Effector memory CD4-positive, alpha-beta T cell (primary cell): Measurements from ENCODE around the gene REEP6.
"Not testable (repeated sequence)": the region's sequence is repeated elsewhere in the genome, so short reads cannot be mapped to it uniquely, and the experiment has no call there.

ENCODE experiments used
- DNase-seq, 3 donors: peaks; one replicate each; pipeline ENCODE4 v3.0.0-alpha.2; 2020
- H3K27ac ChIP-seq: 2 replicates; pipeline ENCODE4 v1.7.0; 2013; ENCODE audit warnings: mild to moderate bottlenecking, low read length, moderate library complexity; ENCODE audit not compliant: insufficient read depth, poor library complexity, severe bottlenecking
- H3K27me3 ChIP-seq: replicated peaks from 2 replicates; pipeline ENCODE4 v1.7.0; 2013; ENCODE audit warnings: mild to moderate bottlenecking, low read length; ENCODE audit not compliant: insufficient read depth, control insufficient read depth, poor library complexity, severe bottlenecking
- H3K36me3 ChIP-seq: 2 replicates; pipeline ENCODE4 v1.7.0; 2013; ENCODE audit warnings: mild to moderate bottlenecking, low read length, moderate library complexity; ENCODE audit not compliant: control insufficient read depth, insufficient read depth
- H3K4me1 ChIP-seq: 2 replicates; pipeline ENCODE4 v1.7.0; 2013; ENCODE audit warnings: low read length, mild to moderate bottlenecking; ENCODE audit not compliant: control insufficient read depth, insufficient read depth, poor library complexity, severe bottlenecking
- H3K4me3 ChIP-seq: 2 replicates; pipeline ENCODE4 v1.7.0; 2013; ENCODE audit warnings: low read length, low read depth, mild to moderate bottlenecking; ENCODE audit not compliant: insufficient read depth, poor library complexity, severe bottlenecking
- H3K9me3 ChIP-seq: 2 replicates; pipeline ENCODE4 v1.7.0; 2013; ENCODE audit warnings: mild to moderate bottlenecking, low read length, moderate library complexity; ENCODE audit not compliant: control insufficient read depth

Gene REEP6

GRCh38 chr19:1516395-1516753 lies 25.4 kb downstream of the REEP6 start:
- H3K4me1 ChIP-seq: peaks cover 8% of the 10 kb centered on the region
- H3K4me3 ChIP-seq: no peak overlapping the region
- no peak overlapping the region for H3K27ac ChIP-seq
- DNase-seq: no peak
- H3K36me3 ChIP-seq: no peaks in the 10 kb centered on the region
- H3K9me3 ChIP-seq: no peaks in the 10 kb centered on the region
- no peaks in the 10 kb centered on the region for H3K27me3 ChIP-seq

GRCh38 chr19:1518471-1518870 lies 27.5 kb downstream of the REEP6 start:
- no peaks in the 10 kb centered on the region for H3K9me3 ChIP-seq
- H3K4me1 ChIP-seq: peaks cover 4% of the 10 kb centered on the region
- no peaks in the 10 kb centered on the region for H3K27me3 ChIP-seq
- no peak for DNase-seq
- H3K4me3 ChIP-seq: no peak overlapping the region
- H3K36me3 ChIP-seq: no peaks in the 10 kb centered on the region
- no peak overlapping the region for H3K27ac ChIP-seq

GRCh38 chr19:1519802-1520201 lies 28.8 kb downstream of the REEP6 start:
- H3K9me3 ChIP-seq, H3K27me3 ChIP-seq, H3K4me1 ChIP-seq, DNase-seq, H3K27ac ChIP-seq, H3K36me3 ChIP-seq, H3K4me3 ChIP-seq: not testable (repeated sequence)

GRCh38 chr19:1520203-1520780 lies 29.3 kb downstream of the REEP6 start:
- Histone ChIP-seq H3K27ac (no peak overlapping the region), H3K4me3 (no peak overlapping the region), H3K9me3 (no peaks in the 10 kb centered on the region), H3K36me3 (no peaks in the 10 kb centered on the region), H3K4me1 (no peaks in the 10 kb centered on the region), H3K27me3 (peaks cover 8% of the 10 kb centered on the region)
- no peak for DNase-seq

- no peaks in the 10 kb centered on the region for H3K36me3 ChIP-seq
- H3K27me3 ChIP-seq: peaks cover 18% of the 10 kb centered on the region
- H3K27ac ChIP-seq: no peak overlapping the region
- no peaks in the 10 kb centered on the region for H3K4me1 ChIP-seq
- DNase-seq: no peak
- H3K4me3 ChIP-seq: no peak overlapping the region
- no peaks in the 10 kb centered on the region for H3K9me3 ChIP-seq
Measured at GRCh38 chr19:1521636-1522035, 30.7 kb downstream of the REEP6 start.

GRCh38 chr19:1522061-1522460 lies 31.1 kb downstream of the REEP6 start:
- no peak for DNase-seq
- H3K27ac ChIP-seq: no peak overlapping the region
- no peaks in the 10 kb centered on the region for H3K4me1 ChIP-seq
- no peak overlapping the region for H3K4me3 ChIP-seq
- H3K9me3 ChIP-seq: no peaks in the 10 kb centered on the region
- H3K27me3 ChIP-seq: peaks cover 18% of the 10 kb centered on the region
- H3K36me3 ChIP-seq: no peaks in the 10 kb centered on the region

- Histone ChIP-seq H3K4me1 (no peaks in the 10 kb centered on the region), H3K27ac (no peak overlapping the region), H3K27me3 (peaks cover 18% of the 10 kb centered on the region), H3K9me3 (no peaks in the 10 kb centered on the region), H3K4me3 (no peak overlapping the region), H3K36me3 (no peaks in the 10 kb centered on the region)
- DNase-seq: no peak
Measured at GRCh38 chr19:1522838-1523237, 31.9 kb downstream of the REEP6 start.

- no peaks in the 10 kb centered on the region for H3K9me3 ChIP-seq
- H3K27ac ChIP-seq: no peak within 1 kb of the TSS
- no peaks in the 10 kb centered on the region for H3K36me3 ChIP-seq
- H3K4me3 ChIP-seq: no peak within 1 kb of the TSS
- H3K4me1 ChIP-seq: no peaks in the 10 kb centered on the region
- no peak for DNase-seq
- peaks cover 18% of the 10 kb centered on the region for H3K27me3 ChIP-seq
Measured at GRCh38 chr19:1523412-1524286, 32.7 kb downstream of the REEP6 start, which contains the start of gene PLK5. Gene PLK5, plus strand, starts transcription at chr19:1524077. Its CDS starts 2,920 bp downstream, at chr19:1526997.

GRCh38 chr19:1524287-1524971 lies 33.4 kb downstream of the REEP6 start:
- Histone ChIP-seq H3K4me1 (no peaks in the 10 kb centered on the region), H3K27me3 (peaks cover 18% of the 10 kb centered on the region), H3K4me3 (no peak overlapping the region), H3K36me3 (no peaks in the 10 kb centered on the region), H3K27ac (no peak overlapping the region), H3K9me3 (no peaks in the 10 kb centered on the region)
- DNase-seq: no peak

GRCh38 chr19:1524972-1525325 lies 34.0 kb downstream of the REEP6 start:
- H3K36me3 ChIP-seq: no peaks in the 10 kb centered on the region
- no peak overlapping the region for H3K27ac ChIP-seq
- DNase-seq: no peak
- H3K4me1 ChIP-seq: no peaks in the 10 kb centered on the region
- H3K27me3 ChIP-seq: peaks cover 18% of the 10 kb centered on the region
- H3K9me3 ChIP-seq: no peaks in the 10 kb centered on the region
- no peak overlapping the region for H3K4me3 ChIP-seq
